ENCODE results near the gene TGFBR3L. TPM values are rescaled to one million over a fixed set of nuclear protein-coding genes. Genes with fewer than 3 reads are reported as not detected.
A peak's percentile ranks its signal among the peaks of the same experiment; 100 is the strongest.

TGFBR3L gene
- 5.3 and 8.5 TPM in 2 replicates for total RNA-seq

DNA sequence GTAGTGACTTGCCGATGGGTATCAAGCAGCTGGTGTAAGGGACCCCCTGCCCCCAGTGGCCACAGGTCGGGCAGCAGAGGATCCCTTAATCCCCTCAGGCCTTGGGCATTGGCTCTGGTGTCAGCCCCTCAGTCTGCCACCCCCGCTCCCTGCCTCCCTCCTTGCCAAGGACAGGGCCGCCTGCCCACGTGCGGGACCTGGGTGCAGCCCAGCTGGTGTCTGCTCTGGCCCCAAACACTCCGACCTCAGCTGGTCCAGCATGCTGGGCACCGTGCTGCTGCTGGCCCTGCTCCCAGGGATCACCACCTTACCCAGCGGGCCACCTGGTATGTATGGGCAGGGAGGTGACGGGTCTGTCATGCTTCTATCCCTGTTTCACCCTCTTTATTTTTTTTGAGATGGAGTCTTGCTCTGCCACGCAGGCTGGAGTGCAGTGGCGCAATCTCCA, at the start of gene TGFBR3L:
Gene TGFBR3L, plus strand, starts transcription at position 233 of the 448 bp plus-strand sequence.
- no peak for DNase-seq
- Mint-ChIP-seq H3K9me3 (no peaks in the 10 kb centered on the region), H3K36me3 (ENCODE audit: low read depth) (peaks cover 27% of the 10 kb centered on the region), H3K4me1 (peaks cover 12% of the 10 kb centered on the region), H3K27me3 (peaks cover 23% of the 10 kb centered on the region), H3K27ac (no peak within 1 kb of the TSS), H3K4me3 (peak within 1 kb of the TSS; percentile 85)
- intact Hi-C loops (cut with micrococcal nuclease) = loop anchor here (5.0 kb wide), 1 partner anchor 717 kb away; no protein-coding TSS in a partner anchor

DNA sequence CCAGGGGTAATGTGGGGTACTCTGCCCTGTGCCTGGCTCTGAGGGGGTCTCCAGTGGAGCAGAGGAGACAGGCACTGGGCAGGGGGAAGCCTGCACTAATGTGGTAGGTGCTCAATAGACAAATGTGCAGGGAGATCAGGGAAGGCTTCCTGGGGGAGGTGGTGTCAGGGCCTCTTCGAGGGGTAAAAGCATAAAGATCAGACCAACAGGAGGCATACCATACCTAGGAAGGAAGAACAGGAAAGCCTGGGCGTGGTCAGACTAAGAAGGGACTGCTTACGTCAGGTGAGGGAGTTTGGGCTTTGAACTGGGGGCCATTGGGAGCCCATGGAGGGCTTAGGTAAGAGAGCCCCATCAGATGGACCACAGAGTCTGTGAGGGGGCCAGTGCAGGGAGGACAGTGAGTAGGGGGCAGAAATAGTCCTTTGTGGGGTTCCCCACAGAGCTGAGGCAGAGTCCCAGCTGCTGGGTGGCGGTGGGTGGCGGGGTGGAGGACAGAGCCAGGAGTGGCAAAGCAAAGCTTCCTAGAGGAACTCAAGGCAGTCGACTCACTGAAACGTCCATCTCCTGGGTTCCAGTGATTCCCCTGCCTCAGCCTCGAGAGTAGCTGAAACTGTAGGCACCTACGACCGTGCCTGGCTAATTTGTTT, 49.2 kb upstream of the TGFBR3L start:
- H3K4me3 Mint-ChIP-seq = no peak overlapping the region
- no peak overlapping the region for H3K27ac Mint-ChIP-seq
- H3K27me3 Mint-ChIP-seq = peaks cover 30% of the 10 kb centered on the region
- intact Hi-C loops (cut with micrococcal nuclease) = no loop called here
- DNase-seq = no peak
- peaks cover 14% of the 10 kb centered on the region for H3K4me1 Mint-ChIP-seq
- no peaks in the 10 kb centered on the region for H3K36me3 Mint-ChIP-seq (ENCODE audit: low read depth)
- no peaks in the 10 kb centered on the region for H3K9me3 Mint-ChIP-seq

DNA sequence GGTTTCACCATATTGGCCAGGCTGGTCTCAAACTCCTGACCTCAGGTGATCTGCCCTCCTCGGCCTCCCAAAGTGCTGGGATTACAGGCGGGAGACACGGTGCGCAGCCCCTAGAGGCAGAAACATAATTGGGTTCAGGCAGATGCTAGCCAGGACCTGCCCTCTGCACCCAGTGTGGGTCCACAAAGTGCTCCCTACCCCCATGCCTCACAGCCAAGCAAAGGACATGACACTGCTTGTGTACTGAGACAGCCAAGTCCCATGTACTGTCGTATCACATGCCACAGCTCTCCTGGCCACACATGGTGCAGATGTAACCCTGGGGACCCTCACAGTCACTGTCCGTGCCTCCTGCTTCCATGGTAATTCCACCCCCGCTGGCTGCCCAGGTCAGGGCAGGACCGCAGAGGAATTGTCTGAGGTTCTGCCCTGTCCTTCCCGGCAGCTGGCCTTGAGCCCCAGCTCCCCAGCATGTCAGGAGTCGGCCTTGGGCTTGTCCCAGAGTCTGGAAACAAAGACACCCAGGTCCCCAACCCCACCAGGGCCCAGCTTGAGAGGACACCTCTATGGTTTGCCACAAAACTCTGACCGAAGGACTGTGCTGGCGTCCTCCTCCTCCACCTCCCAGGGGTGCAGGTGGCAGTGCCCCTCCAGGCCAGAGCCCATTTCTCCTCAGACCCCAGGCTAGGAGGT, 48.1 kb upstream of the TGFBR3L start:
- peaks cover 7% of the 10 kb centered on the region for H3K9me3 Mint-ChIP-seq
- H3K4me3 Mint-ChIP-seq = no peak overlapping the region
- intact Hi-C loops (cut with micrococcal nuclease) = no loop called here
- H3K27me3 Mint-ChIP-seq = peaks cover 27% of the 10 kb centered on the region
- DNase-seq = no peak
- H3K36me3 Mint-ChIP-seq (ENCODE audit: low read depth) = no peaks in the 10 kb centered on the region
- no peak overlapping the region for H3K27ac Mint-ChIP-seq
- H3K4me1 Mint-ChIP-seq = peaks cover 21% of the 10 kb centered on the region

DNA sequence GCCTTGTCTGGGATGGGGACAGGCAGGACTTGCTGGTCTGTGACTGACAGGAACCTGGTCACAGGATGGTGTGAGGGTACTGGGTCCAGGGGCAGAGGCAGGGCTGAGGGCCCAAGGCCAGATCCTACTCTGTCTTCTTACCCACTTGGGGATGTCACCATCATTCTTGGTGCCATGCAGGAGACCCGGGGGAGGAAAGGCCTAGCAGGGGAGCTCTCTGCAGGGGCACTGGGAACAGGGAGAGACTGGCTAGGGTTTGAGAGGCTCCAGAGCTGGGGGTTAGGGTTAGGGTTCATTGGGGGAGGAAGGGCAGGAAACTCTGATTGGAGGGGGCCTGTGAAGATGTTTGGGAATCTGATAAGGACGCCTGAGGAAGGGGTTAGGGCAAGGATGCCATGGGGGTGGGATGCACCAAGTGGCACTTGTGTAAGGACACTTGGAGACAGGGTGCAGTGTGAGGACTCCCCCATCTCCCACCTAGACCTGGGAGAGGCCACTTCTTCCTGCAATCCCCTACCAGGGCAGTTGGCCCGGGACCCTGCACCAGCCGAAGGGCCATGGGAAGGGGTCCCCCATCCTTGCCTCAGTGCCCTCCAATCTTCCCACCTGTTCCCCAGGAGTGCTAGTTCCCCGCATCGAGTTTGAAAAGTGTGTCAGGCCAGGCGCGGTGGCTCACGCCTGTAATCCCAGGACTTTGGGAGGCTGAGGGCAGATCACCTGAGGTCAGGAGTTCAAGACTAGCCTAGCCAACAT, 47.4 kb upstream of the TGFBR3L start:
- no peak overlapping the region for H3K4me3 Mint-ChIP-seq
- no peaks in the 10 kb centered on the region for H3K36me3 Mint-ChIP-seq (ENCODE audit: low read depth)
- H3K27ac Mint-ChIP-seq = no peak overlapping the region
- intact Hi-C loops (cut with micrococcal nuclease) = no loop called here
- peaks cover 34% of the 10 kb centered on the region for H3K27me3 Mint-ChIP-seq
- H3K9me3 Mint-ChIP-seq = peaks cover 9% of the 10 kb centered on the region
- H3K4me1 Mint-ChIP-seq = peaks cover 26% of the 10 kb centered on the region
- DNase-seq = no peak

DNA sequence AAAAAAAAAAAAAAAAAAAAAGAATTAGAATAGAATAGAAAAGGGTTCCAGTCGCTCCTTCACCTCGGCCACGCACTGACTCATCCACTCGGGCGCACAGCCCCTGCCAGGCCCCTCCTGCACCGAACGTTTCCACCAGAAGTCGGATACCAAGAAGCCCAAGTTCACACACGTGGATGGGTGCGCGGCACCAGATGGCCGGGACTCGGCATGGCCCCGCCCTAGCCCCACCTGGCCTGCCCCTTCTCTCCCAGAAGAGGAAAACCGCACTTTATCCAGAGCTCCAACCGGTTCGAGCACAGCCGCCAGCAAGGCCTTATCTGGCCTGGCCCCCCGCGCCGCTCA, 46.3 kb upstream of the TGFBR3L start:
- intact Hi-C loops (cut with micrococcal nuclease) = loop anchor here (2.0 kb wide), 1 partner anchor 35 kb away; the partner anchor contains the start of gene MAP2K7
- no peak for DNase-seq
- peaks cover 9% of the 10 kb centered on the region for H3K9me3 Mint-ChIP-seq

DNA sequence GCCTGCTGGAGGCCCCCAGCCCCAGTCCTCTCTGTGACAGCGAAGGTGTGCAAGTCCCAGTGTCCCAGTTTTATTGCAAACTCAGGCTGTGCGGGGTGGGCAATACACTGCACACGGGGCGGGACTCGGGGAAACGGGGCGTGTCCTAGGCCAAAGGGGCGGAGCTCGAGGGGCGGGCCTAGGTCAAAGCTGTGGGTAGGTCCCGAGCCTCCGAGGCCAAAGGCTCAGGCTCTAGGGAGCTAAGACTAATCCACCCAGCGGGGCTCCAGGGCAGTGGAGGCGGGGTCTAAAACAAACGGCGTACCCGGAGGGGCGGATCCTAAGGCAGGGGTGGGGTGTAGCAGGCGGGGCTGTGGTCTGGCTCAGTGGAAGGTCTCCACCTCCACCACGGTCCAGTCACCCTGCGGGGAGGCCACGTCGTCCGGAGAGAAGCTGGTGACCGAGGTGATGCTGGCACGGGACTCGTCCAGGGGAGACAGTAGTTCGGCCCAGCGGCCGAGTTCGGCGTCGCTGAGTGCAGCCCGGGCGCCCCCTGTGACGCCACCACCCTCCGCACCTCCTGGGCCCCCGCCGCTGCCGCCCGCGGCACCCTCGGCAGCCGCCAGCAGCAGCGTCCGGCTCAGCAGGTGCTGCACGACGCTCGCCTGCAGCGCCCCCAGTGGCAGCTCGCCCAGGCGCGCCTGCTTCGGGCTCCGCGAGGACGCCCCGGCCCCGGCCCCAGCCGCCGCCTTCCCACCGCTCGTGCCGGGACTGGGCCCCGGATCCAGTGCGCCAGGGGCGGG, 45.8 kb upstream of the TGFBR3L start:
- Mint-ChIP-seq H3K27me3 (peaks cover 38% of the 10 kb centered on the region), H3K4me3 (peak overlapping the region; percentile 80), H3K36me3 (ENCODE audit: low read depth) (no peaks in the 10 kb centered on the region), H3K27ac (peak overlapping the region; percentile 36), H3K9me3 (peaks cover 9% of the 10 kb centered on the region), H3K4me1 (peaks cover 30% of the 10 kb centered on the region)
- intact Hi-C loops (cut with micrococcal nuclease) = loop anchor here (1.0 to 2.0 kb wide), 3 partner anchors 34 to 51 kb away; partner anchors contain the start of genes MAP2K7 and SNAPC2
- DNase-seq = peak; percentile 95

More for the DNA sequence above, 46.3 kb upstream of the TGFBR3L start:
- Mint-ChIP-seq H3K36me3 (ENCODE audit: low read depth) (no peaks in the 10 kb centered on the region), H3K27me3 (peaks cover 38% of the 10 kb centered on the region), H3K4me3 (peak overlapping the region; percentile 80), H3K27ac (no peak overlapping the region), H3K4me1 (peaks cover 28% of the 10 kb centered on the region)

DNA sequence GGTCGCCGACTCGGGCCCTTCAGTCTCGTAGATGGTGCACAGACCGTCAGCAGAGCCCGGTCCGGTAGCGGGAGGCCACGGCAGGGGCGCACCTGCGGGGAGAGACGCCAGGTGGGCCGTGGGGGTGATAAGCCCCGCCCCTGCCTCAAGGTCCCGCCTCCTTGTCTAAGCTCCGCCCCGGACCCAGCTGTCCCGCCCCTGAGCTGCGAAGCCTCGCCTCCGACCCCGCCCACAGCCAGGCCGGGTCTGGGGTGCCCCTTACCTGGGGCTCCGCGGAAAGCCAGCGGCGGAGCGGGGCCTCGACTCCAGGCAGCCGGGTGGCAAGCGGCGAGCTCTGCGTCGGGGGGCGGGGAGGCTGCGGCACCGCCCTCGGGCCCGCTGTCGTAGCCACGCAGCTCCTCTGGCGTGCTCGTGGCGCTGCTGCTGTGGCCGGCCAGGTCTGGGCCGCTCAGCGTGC, 45.1 kb upstream of the TGFBR3L start:
- H3K27ac Mint-ChIP-seq = no peak overlapping the region
- DNase-seq = peak; percentile 93
- peaks cover 30% of the 10 kb centered on the region for H3K4me1 Mint-ChIP-seq
- H3K27me3 Mint-ChIP-seq = peaks cover 38% of the 10 kb centered on the region
- H3K9me3 Mint-ChIP-seq = peaks cover 9% of the 10 kb centered on the region
- peak overlapping the region; percentile 74 for H3K4me3 Mint-ChIP-seq
- H3K36me3 Mint-ChIP-seq (ENCODE audit: low read depth) = no peaks in the 10 kb centered on the region
- intact Hi-C loops (cut with micrococcal nuclease) = loop anchor here (1.0 to 2.0 kb wide), 3 partner anchors 33 to 51 kb away; partner anchors contain the start of genes MAP2K7 and SNAPC2

DNA sequence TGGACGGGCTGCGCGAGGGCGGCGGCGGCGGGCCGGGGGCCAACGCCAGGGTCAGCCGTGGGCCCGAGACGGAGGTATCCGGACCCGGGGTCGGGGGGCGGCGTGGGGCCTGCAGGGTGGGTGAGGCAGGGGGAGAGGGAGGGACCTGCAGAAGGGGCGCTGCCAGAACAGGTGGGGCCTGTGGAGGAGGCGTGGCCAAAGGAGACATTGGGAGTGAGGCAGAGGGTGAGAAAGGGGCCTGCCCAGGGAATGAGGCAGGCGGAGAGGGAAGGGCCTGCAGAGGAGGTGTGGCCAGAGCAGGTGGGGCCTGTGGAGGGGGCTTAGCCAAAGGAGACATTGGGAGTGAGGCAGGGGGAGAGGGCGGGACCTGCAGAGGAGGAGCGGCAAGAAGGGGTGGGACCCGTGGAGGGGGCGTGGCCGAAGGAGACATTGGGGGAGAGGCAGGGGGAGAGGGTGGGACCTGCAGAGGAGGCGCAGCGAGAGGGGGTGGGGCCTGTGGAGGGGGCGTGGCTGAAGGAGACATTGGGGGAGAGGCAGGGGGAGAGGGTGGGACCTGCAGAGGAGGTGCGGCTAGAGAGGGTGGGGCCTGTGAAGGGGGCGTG, 44.6 kb upstream of the TGFBR3L start:
- Mint-ChIP-seq H3K9me3 (peaks cover 9% of the 10 kb centered on the region), H3K27ac (no peak overlapping the region), H3K4me3 (peak overlapping the region; percentile 58), H3K27me3 (peaks cover 39% of the 10 kb centered on the region), H3K36me3 (ENCODE audit: low read depth) (no peaks in the 10 kb centered on the region), H3K4me1 (peaks cover 30% of the 10 kb centered on the region)
- intact Hi-C loops (cut with micrococcal nuclease) = loop anchor here (1.0 to 2.0 kb wide), 3 partner anchors 33 to 50 kb away; partner anchors contain the start of genes MAP2K7 and SNAPC2
- peak; percentile 81 for DNase-seq

DNA sequence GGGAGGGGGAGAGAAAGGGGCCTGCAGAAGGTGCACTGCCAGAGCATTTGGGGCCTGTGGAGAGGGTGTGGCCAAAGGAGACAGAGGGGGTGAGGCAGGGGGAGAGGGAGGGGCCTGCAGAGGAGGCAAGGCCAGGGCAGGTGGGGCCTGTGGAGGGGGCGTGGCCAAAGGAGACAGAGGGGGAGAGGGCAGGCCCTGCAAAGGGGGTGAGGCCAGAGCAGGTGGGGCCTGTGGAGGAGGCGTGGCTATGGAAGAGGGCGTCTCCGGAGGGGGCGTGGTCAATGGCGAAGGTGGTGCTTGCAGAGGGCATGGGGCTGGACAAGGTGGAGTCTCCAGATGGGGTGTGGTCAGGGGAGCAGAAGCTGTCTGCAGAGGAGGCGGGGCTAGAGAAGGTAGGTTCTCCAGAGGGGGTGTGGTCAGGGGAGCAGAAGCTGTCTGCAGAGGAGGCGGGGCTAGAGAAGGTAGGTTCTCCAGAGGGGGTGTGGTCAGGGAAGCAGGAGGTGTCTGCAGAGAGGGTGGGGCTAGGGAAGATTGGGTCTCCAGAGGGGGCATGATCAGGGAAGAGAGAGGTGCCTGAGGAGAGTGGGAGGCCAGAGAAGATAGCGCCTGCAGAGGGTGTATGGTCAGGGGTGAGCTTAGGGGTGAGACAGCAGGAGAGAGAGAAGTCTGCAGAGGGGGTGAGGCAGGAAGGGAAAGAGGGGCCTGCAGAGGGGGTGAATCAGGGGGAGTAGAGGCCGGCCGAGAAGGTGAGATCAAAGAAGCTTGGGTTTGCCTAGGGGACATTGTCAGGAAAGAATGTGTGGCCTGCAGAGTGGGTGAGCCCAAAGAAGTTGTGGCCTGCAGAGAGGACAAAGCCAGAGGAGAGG, 43.8 kb upstream of the TGFBR3L start:
- DNase-seq = peak; percentile 84
- intact Hi-C loops (cut with micrococcal nuclease) = no loop called here
- H3K27ac Mint-ChIP-seq = no peak overlapping the region
- H3K9me3 Mint-ChIP-seq = peaks cover 9% of the 10 kb centered on the region
- H3K4me1 Mint-ChIP-seq = peaks cover 26% of the 10 kb centered on the region
- H3K27me3 Mint-ChIP-seq = peaks cover 42% of the 10 kb centered on the region
- H3K4me3 Mint-ChIP-seq = peak overlapping the region; percentile 58
- H3K36me3 Mint-ChIP-seq (ENCODE audit: low read depth) = no peaks in the 10 kb centered on the region

DNA sequence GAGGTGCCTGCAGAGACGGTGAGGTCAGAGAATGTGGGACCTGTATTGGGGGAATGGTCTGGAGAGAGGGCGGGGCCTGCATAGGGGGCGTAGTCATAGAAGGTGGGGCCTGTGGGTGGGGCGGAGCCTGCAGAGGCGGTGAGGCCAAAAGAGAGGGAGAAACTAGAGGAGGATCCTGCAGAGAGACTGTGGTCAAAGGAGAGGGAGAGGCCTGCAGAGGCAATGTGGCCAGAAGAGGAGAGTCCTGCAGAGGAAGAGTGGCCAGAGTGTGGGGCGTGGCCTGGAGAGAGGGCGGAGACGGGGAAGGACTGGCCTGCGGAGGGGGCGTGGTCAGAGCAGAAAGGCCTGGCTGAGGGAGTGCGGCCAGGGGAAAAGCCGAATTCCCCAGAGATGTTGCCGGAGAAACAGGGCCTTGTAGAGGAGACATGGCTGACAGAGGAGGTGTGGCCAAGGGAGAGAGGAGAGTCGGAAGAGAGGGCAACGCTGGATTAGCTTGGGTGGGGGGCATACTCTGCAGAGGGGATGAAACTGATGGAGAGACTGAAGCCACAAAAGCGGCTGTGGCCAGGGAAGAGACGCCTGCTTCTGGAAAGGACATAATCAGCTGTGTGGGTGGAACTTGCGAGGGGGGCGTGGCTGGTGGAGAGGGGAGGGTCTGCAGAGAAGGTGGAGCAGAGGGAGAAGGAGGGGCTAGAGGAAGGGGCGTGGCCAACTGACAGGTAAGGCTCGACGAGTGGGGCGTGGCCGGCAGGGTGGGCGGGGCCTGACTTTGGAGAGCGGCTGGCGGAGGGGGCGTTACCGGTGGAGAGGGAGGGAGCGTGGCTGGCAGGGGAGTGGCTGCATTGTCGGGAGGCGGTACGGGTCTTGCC, 43.0 kb upstream of the TGFBR3L start:
- intact Hi-C loops (cut with micrococcal nuclease) = no loop called here
- Mint-ChIP-seq H3K4me1 (peaks cover 26% of the 10 kb centered on the region), H3K27me3 (peaks cover 49% of the 10 kb centered on the region), H3K27ac (no peak overlapping the region), H3K4me3 (peak overlapping the region; percentile 53), H3K36me3 (ENCODE audit: low read depth) (no peaks in the 10 kb centered on the region), H3K9me3 (peaks cover 9% of the 10 kb centered on the region)
- peak; percentile 93 for DNase-seq

DNA sequence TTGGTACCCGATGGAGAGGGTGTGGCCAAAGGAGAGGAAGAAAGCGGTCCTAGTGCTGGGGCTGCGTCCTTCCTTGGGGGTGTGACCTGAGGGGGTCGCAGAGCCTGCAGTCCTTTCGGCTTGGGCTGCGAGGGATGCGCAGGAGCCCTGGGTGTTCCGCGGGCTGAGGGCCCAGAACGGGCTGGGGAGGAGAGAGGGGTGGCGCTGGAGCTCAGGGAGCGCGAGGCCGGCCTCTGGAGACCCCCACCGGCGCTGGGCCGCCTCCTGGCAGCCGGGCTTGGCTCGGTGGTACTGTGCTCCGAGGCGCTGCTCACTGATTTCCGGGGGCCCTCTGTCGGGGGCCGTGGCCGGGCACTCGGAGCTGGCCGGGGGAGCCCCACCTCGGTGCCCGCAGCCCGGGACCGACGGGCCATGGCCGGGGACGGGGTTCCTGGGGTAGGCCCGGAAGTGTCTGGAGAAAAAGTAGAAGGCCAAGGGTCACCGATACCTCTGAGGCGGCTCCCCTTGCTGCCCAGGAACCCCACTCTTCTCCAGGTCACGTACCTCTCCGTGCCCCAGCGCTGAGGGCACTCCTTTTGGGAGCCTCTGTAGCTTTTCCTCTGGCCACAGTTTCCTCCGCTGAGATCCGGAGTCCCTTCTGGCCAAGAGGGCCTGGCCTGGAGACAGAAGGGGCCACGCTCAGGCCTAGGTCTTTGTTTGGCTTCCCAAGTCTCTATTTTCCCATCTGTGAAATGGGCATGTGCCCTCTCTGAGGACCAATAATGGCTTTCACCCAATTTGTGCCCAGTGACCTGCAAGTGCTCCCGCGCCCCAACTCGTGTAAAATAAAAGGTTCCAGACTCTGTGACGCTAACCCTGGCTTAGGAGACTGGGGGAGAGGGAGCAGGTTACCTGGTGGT, 42.1 kb upstream of the TGFBR3L start:
- no peak overlapping the region for H3K27ac Mint-ChIP-seq
- H3K27me3 Mint-ChIP-seq = peaks cover 41% of the 10 kb centered on the region
- H3K9me3 Mint-ChIP-seq = peaks cover 9% of the 10 kb centered on the region
- intact Hi-C loops (cut with micrococcal nuclease) = no loop called here
- DNase-seq = no peak
- peaks cover 26% of the 10 kb centered on the region for H3K4me1 Mint-ChIP-seq
- no peaks in the 10 kb centered on the region for H3K36me3 Mint-ChIP-seq (ENCODE audit: low read depth)
- H3K4me3 Mint-ChIP-seq = peak overlapping the region; percentile 53

All from activated CD4-positive, alpha-beta T cell treated with anti-CD3 and anti-CD28 coated beads, Interleukin-2, amount 10 ng/mL, durations not matched to agents 24 days and 14 days (primary cell).